Measurements from ENCODE around the gene PSMC2. TPM values are rescaled to one million over a fixed set of nuclear protein-coding genes. Genes with fewer than 3 reads are reported as not detected.

The PSMC2 gene
- polyA plus RNA-seq, 3 donors: 61.4 to 120 (median 104) TPM

DNA sequence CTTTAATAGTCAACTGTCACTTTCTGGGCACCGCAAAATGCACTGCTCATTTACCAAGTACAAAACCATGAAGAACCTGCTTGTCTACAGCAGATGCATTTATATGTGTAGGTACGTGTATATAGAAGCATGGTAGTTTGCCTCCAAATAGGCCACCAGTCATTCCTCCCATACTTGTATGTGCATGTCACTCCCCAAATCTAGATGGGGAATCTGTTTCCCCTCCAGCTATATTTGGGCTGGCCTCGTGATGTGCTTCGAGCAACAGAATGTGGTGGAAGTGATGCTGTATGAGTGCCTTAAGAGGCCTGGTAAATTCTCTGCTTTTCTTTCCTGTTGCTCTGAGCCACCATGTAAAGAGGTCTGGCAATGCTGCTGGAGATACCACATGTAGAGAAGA is 47.1 kb downstream of the PSMC2 start:
- DNase-seq: no peak
- no peak overlapping the region for H3K27ac ChIP-seq (ENCODE audit: low read depth in 1 of 2, low read length in 2 of 2)
- WGBS (ENCODE audit: insufficient coverage): 100% methylated on average over 1 of the region's 4 CpGs
- H4K20me1 ChIP-seq (ENCODE audit: insufficient read depth, low read length): no peaks in the 10 kb centered on the region
- peaks cover 0 to 3% (median 0%) of the 10 kb centered on the region in 3 donors for H3K27me3 Mint-ChIP-seq (ENCODE audit: low read depth in 3 of 3)
- H3K9me3 Mint-ChIP-seq: peaks cover 0 to under 1% (median 0%) of the 10 kb centered on the region in 7 donors
- no peaks in the 10 kb centered on the region for H3K9me3 ChIP-seq (replicated peaks in 1 of 2; ENCODE audit: control insufficient read depth in 1 of 2, insufficient read depth in 1 of 2, low read length in 2 of 2)
- no peak overlapping the region for H3K4me3 Mint-ChIP-seq
- H3K4me1 ChIP-seq (ENCODE audit: control insufficient read depth in 1 of 2, insufficient read depth in 2 of 2, low read length in 2 of 2): no peaks in the 10 kb centered on the region
- H3K79me2 ChIP-seq (ENCODE audit: insufficient read depth, low read length): no peaks in the 10 kb centered on the region
- H3K36me3 Mint-ChIP-seq: no peaks in the 10 kb centered on the region
- intact Hi-C loops (cut with micrococcal nuclease): no loop called here
- H3K27me3 ChIP-seq (ENCODE audit: control insufficient read depth in 2 of 2, insufficient read depth in 2 of 2, low read length in 2 of 2): no peaks in the 10 kb centered on the region
- H3K36me3 ChIP-seq (replicated peaks in 1 of 2; ENCODE audit: control insufficient read depth in 1 of 2, insufficient read depth in 2 of 2, low read length in 2 of 2): no peaks in the 10 kb centered on the region
- peaks cover 3% of the 10 kb centered on the region for H3K4me1 Mint-ChIP-seq
- H3K4me3 ChIP-seq (replicated peaks in 1 of 3; ENCODE audit: low read depth in 2 of 3, low read length in 3 of 3): no peak overlapping the region
- H3K4me2 ChIP-seq (replicated peaks; ENCODE audit: extremely low read depth, low read length, poor library complexity, severe bottlenecking): no peak overlapping the region
- TF ChIP-seq, protein P1, sequence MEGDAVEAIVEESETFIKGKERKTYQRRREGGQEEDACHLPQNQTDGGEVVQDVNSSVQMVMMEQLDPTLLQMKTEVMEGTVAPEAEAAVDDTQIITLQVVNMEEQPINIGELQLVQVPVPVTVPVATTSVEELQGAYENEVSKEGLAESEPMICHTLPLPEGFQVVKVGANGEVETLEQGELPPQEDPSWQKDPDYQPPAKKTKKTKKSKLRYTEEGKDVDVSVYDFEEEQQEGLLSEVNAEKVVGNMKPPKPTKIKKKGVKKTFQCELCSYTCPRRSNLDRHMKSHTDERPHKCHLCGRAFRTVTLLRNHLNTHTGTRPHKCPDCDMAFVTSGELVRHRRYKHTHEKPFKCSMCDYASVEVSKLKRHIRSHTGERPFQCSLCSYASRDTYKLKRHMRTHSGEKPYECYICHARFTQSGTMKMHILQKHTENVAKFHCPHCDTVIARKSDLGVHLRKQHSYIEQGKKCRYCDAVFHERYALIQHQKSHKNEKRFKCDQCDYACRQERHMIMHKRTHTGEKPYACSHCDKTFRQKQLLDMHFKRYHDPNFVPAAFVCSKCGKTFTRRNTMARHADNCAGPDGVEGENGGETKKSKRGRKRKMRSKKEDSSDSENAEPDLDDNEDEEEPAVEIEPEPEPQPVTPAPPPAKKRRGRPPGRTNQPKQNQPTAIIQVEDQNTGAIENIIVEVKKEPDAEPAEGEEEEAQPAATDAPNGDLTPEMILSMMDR (IDR thresholded peaks at IDR 0.05): no peak
- no peak overlapping the region for H3K9ac ChIP-seq (ENCODE audit: insufficient read depth, low read length, poor library complexity, severe bottlenecking)
- no peak overlapping the region for H3K27ac Mint-ChIP-seq
- no peak overlapping the region for H2AFZ ChIP-seq (ENCODE audit: insufficient read depth, low read depth, low read length, poor library complexity, severe bottlenecking)

DNA sequence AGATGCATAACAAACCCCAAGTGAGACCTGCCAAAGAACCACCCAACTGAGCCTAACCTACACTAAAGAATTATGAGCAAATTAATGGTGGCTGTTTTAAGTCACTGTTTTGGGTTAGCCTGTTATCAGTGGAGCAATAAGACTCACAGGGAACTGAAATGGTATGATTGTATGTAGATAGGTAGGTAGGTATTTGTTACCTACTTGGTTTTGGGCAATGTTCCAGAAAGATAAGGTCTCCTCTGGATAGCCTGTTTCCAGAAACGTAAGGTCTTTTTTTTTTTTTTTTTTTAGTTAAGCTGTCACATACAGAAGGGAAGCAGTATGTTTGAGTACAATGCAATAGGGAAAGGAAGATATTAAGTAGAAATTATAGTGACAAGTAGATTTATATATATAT is 47.6 kb downstream of the PSMC2 start:
- Histone ChIP-seq H3K4me3 (replicated peaks in 1 of 3; ENCODE audit: low read depth in 2 of 3, low read length in 3 of 3) (no peak overlapping the region), H2AFZ (ENCODE audit: insufficient read depth, low read depth, low read length, poor library complexity, severe bottlenecking) (no peak overlapping the region), H3K4me2 (replicated peaks; ENCODE audit: extremely low read depth, low read length, poor library complexity, severe bottlenecking) (no peak overlapping the region), H4K20me1 (ENCODE audit: insufficient read depth, low read length) (no peaks in the 10 kb centered on the region), H3K36me3 (replicated peaks in 1 of 2; ENCODE audit: control insufficient read depth in 1 of 2, insufficient read depth in 2 of 2, low read length in 2 of 2) (no peaks in the 10 kb centered on the region), H3K4me1 (ENCODE audit: control insufficient read depth in 1 of 2, insufficient read depth in 2 of 2, low read length in 2 of 2) (no peaks in the 10 kb centered on the region), H3K9ac (ENCODE audit: insufficient read depth, low read length, poor library complexity, severe bottlenecking) (no peak overlapping the region), H3K9me3 (replicated peaks in 1 of 2; ENCODE audit: control insufficient read depth in 1 of 2, insufficient read depth in 1 of 2, low read length in 2 of 2) (no peaks in the 10 kb centered on the region), H3K79me2 (ENCODE audit: insufficient read depth, low read length) (no peaks in the 10 kb centered on the region), H3K27ac (ENCODE audit: low read depth in 1 of 2, low read length in 2 of 2) (no peak overlapping the region), H3K27me3 (ENCODE audit: control insufficient read depth in 2 of 2, insufficient read depth in 2 of 2, low read length in 2 of 2) (no peaks in the 10 kb centered on the region)
- peaks cover 0 to 2% (median under 1%) of the 10 kb centered on the region in 7 donors for H3K9me3 Mint-ChIP-seq
- H3K4me3 Mint-ChIP-seq: no peak overlapping the region
- peaks cover 0 to 3% (median 0%) of the 10 kb centered on the region in 3 donors for H3K27me3 Mint-ChIP-seq (ENCODE audit: low read depth in 3 of 3)
- intact Hi-C loops (cut with micrococcal nuclease): no loop called here
- no peak for DNase-seq
- TF ChIP-seq, protein P1 (IDR thresholded peaks at IDR 0.05): no peak
- no peak overlapping the region for H3K27ac Mint-ChIP-seq
- H3K36me3 Mint-ChIP-seq: no peaks in the 10 kb centered on the region
- no CpG with 5 or more reads among the region's 1 CpG for WGBS (ENCODE audit: insufficient coverage)
- peaks cover 3% of the 10 kb centered on the region for H3K4me1 Mint-ChIP-seq

Data from CD14-positive monocyte (primary cell).